Right ventricle myocardium inferior (tissue), 1 donor: ENCODE results near the gene KCNRG. TPM values are rescaled to one million over a fixed set of nuclear protein-coding genes. Genes with fewer than 3 reads are reported as not detected.
"Not testable (repeated sequence)": the region's sequence is repeated elsewhere in the genome, so short reads cannot be mapped to it uniquely, and the experiment has no call there.

Experiments used
- ATAC-seq: fragments of 200-7000 bp; cut with Tn5 transposase; one replicate; pipeline ENCODE4 v1.9.1; 2020; ENCODE audit warnings: mild to moderate bottlenecking, moderate library complexity
- DNase-seq: peaks from one replicate; pipeline ENCODE4 v3.0.0; 2021; ENCODE audit errors: missing footprints
- intact Hi-C: fragments of 100-400 bp; cut with DNase I; formaldehyde crosslinking; loops from one replicate; pipeline ENCODE4 v1.11.0; 2022
- long read RNA-seq: library from polyadenylated mRNA; unstranded; transcript quantifications from one replicate; pipeline ENCODE4 v2.0.0, GENCODE V29; 2021
- total RNA-seq: library from RNA; stranded (reverse); fragmentation: NEBNext Ultra II Directional; extraction: Animal tissue kit (Norgen Biotek cat#: 25700); gene quantifications from one replicate; pipeline ENCODE4 v1.2.1, GENCODE V29; 2021
- donor health status: DM: no; HTN: yes; CAD: no; lungs with severe emphysema.

Gene KCNRG
- total RNA-seq, result 0.22 TPM
- long read RNA-seq, result 0 reads

- intact Hi-C loops, result no loop called here
- ATAC-seq (no peak), DNase-seq (no peak)
Measured at GRCh38 chr13:50015258-50015657, at the start of gene KCNRG. KCNRG (plus strand) TSS chr13:50015444; CDS start chr13:50015494, 50 bp downstream.

GRCh38 chr13:49967456-49967855 is 47.8 kb upstream of the KCNRG start:
- intact Hi-C loops, result no loop called here
- ATAC-seq (no peak), DNase-seq (no peak)

- intact Hi-C loops, result loop anchor here (10.0 kb wide), 1 partner anchor 382 kb away; no protein-coding TSS in a partner anchor
- DNase-seq (no peak), ATAC-seq (no peak)
Measured at GRCh38 chr13:49972709-49973108, 42.5 kb upstream of the KCNRG start.

GRCh38 chr13:49975826-49976225 is 39.4 kb upstream of the KCNRG start:
- no peak for ATAC-seq
- intact Hi-C loops, result loop anchor here (2.0 to 10.0 kb wide), 5 partner anchors 106 to 1095 kb away; no protein-coding TSS in a partner anchor
- DNase-seq, result no peak

- intact Hi-C loops, result loop anchor here (2.0 to 10.0 kb wide), 5 partner anchors 106 to 1094 kb away; no protein-coding TSS in a partner anchor
- peak; percentile 88 for DNase-seq
- ATAC-seq, result peak; percentile 50
Measured at GRCh38 chr13:49976314-49977258, 38.7 kb upstream of the KCNRG start.

- ATAC-seq, result no peak
- DNase-seq, result no peak
- intact Hi-C loops, result loop anchor here (2.0 to 10.0 kb wide), 5 partner anchors 104 to 1093 kb away; no protein-coding TSS in a partner anchor
Measured at GRCh38 chr13:49977992-49978391, 37.3 kb upstream of the KCNRG start.

- no peak for ATAC-seq
- DNase-seq, result no peak
- intact Hi-C loops, result no loop called here
Measured at GRCh38 chr13:49980266-49980665, 35.0 kb upstream of the KCNRG start.

GRCh38 chr13:49985129-49985528 is 30.1 kb upstream of the KCNRG start:
- intact Hi-C loops, result no loop called here
- DNase-seq (no peak), ATAC-seq (no peak)

- intact Hi-C loops, result no loop called here
- no peak for ATAC-seq
- DNase-seq, result no peak
Measured at GRCh38 chr13:49986471-49986870, 28.8 kb upstream of the KCNRG start.

GRCh38 chr13:49990612-49991011 is 24.6 kb upstream of the KCNRG start:
- intact Hi-C loops, DNase-seq, ATAC-seq: not testable (repeated sequence)

- ATAC-seq (no peak), DNase-seq (no peak)
- intact Hi-C loops, result no loop called here
Measured at GRCh38 chr13:49993111-49993510, 22.1 kb upstream of the KCNRG start.

- DNase-seq (no peak), ATAC-seq (no peak)
- intact Hi-C loops, result no loop called here
Measured at GRCh38 chr13:49993666-49994065, 21.6 kb upstream of the KCNRG start.

GRCh38 chr13:49995625-49996101 is 19.6 kb upstream of the KCNRG start:
- no peak for DNase-seq
- ATAC-seq, result no peak
- intact Hi-C loops, result loop anchor here (1.0 to 5.0 kb wide), 3 partner anchors 59 to 537 kb away; partner anchors contain the start of gene SPRYD7

GRCh38 chr13:49996161-49996915 is 18.9 kb upstream of the KCNRG start:
- peak; percentile 90 for ATAC-seq

GRCh38 chr13:49996951-49997895 is 18.0 kb upstream of the KCNRG start, which contains the start of gene TRIM13:
TRIM13 (plus strand) TSS chr13:49997042; CDS start chr13:50011941, 14,899 bp downstream.
- ATAC-seq (peak; percentile 91), DNase-seq (peak; percentile 94)
- intact Hi-C loops, result loop anchor here (1.0 to 5.0 kb wide), 4 partner anchors 61 to 535 kb away; partner anchors contain the start of gene SPRYD7

More at GRCh38 chr13:49996161-49996915, 18.9 kb upstream of the KCNRG start:
- intact Hi-C loops, result loop anchor here (1.0 to 5.0 kb wide), 3 partner anchors 60 to 536 kb away; partner anchors contain the start of gene SPRYD7
- DNase-seq, result peak; percentile 97

GRCh38 chr13:49997955-49998354 is 17.3 kb upstream of the KCNRG start:
- DNase-seq (no peak), ATAC-seq (no peak)
- intact Hi-C loops, result loop anchor here (1.0 to 5.0 kb wide), 3 partner anchors 83 to 534 kb away; no protein-coding TSS in a partner anchor
